Esophagus squamous epithelium (tissue), 5 donors: Measurements from ENCODE around the gene CTDP1. TPM values are rescaled to one million over a fixed set of nuclear protein-coding genes. Genes with fewer than 3 reads are reported as not detected.

ENCODE experiments used
- DNase-seq: peaks from one replicate; lab custom pipeline; 2025; lab: John Stamatoyannopoulos, UW
- H3K27ac ChIP-seq, 4 donors: fragments of 200-600 bp; sonication (generic); one replicate each; pipeline ENCODE4 v1.5.1; 2016 to 2019; ENCODE audit warnings: mild to moderate bottlenecking in 1 of 4
- H3K27me3 ChIP-seq, 4 donors: fragments of 200-600 bp; sonication (generic); 1 replicate in 3 of 4; 2 replicates in 1 of 4; pipeline versions ENCODE4 v1.5.1 to v1.6.0; 2017 to 2021; ENCODE audit warnings: antibody characterized with exemption in 1 of 4
- H3K36me3 ChIP-seq, 3 donors: fragments of 200-600 bp; sonication (generic); one replicate each; pipeline ENCODE4 v1.5.1; 2016 to 2019
- H3K4me1 ChIP-seq, 3 donors: fragments of 200-600 bp; sonication (generic); one replicate each; pipeline ENCODE4 v1.5.1; 2017 to 2019
- H3K4me3 ChIP-seq, 4 donors: fragments of 200-600 bp; sonication (generic); 1 replicate in 3 of 4; 2 replicates in 1 of 4; pipeline ENCODE4 v1.5.1; 2016 to 2019; ENCODE audit warnings: mild to moderate bottlenecking in 2 of 4, moderate library complexity in 1 of 4
- H3K9me3 ChIP-seq, 3 donors: fragments of 200-600 bp; sonication (generic); one replicate each; pipeline ENCODE4 v1.5.1; 2016 to 2019
- POLR2A ChIP-seq, 4 donors: fragments of 450-650 bp; IDR thresholded peaks; one replicate each; pipeline ENCODE4 v1.6.1; 2017; ENCODE audit warnings: antibody characterized with exemption in 4 of 4, mild to moderate bottlenecking in 4 of 4, moderate library complexity in 3 of 4
- WGBS, 2 donors: methylation state at CpG; one replicate each; pipeline ENCODE4 v1.1.5; 2018; 5-methylcytosine and 5-hydroxymethylcytosine counted together
- intact Hi-C: fragments of 100-400 bp; cut with DNase I; formaldehyde crosslinking; loops from one replicate; pipeline ENCODE4 v1.15.0; 2022
- total RNA-seq, 4 donors: library from RNA; depleted of rRNA; stranded (reverse); fragments of >200 nt; gene quantifications; one replicate each; pipeline ENCODE4 v1.1.0, GENCODE V29; 2016
- TF ChIP-seq, protein P1 (sequence below), 6 experiments: fragments of 450-650 bp in 4 of 6; fragments of 200-600 bp in 2 of 6; sonication (generic) in 2 of 6; IDR thresholded peaks; one replicate each; pipeline ENCODE4 v1.5.1; 2016 to 2019; ENCODE audit warnings: antibody characterized with exemption in 6 of 6, mild to moderate bottlenecking in 4 of 6, moderate library complexity in 4 of 6
- donor health status: DM: yes; HTN: yes; CAD: no.

The CTDP1 gene
- total RNA-seq, 4 donors from 2014 or later = 10.5 to 17.1 (median 15.5) TPM

DNA sequence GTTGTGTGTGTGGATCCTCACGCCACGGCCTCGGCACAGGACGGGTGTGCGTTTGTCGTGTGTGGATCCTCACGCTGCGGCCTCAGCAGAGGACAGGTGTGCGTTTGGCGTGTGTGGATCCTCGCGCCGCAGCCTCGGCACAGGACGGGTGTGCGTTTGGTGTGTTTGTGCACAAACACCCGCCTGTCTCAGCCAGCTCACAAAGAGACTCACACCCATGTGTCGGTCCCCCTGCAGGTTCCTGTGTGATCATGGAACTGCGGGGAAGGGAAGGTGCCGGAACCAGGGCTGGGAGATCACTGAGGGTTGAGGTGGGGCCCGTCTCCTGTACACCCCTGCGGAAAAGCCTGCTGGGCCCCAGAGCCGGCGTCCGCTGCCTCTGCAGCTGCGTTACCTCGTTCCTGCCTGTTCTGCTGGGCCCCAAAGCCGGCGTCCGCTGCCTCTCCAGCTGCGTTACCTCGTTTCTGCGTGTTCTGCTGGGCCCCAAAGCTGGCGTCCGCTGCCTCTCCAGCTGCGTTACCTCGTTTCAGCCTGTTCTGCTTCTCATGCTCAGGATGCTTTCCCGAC lies 53.6 kb downstream of the CTDP1 start:
- intact Hi-C loops = no loop called here
- Histone ChIP-seq H3K27ac (no peak overlapping the region), H3K27me3 (no peaks in the 10 kb centered on the region), H3K36me3 (peaks cover 21 to 100% (median 31%) of the 10 kb centered on the region in 3 donors), H3K9me3 (peaks cover 0 to 75% (median 34%) of the 10 kb centered on the region in 3 donors), H3K4me1 (no peaks in the 10 kb centered on the region), H3K4me3 (no peak overlapping the region)
- TF ChIP-seq POLR2A (IDR thresholded peaks at IDR 0.05) = no peak
- TF ChIP-seq, protein P1, sequence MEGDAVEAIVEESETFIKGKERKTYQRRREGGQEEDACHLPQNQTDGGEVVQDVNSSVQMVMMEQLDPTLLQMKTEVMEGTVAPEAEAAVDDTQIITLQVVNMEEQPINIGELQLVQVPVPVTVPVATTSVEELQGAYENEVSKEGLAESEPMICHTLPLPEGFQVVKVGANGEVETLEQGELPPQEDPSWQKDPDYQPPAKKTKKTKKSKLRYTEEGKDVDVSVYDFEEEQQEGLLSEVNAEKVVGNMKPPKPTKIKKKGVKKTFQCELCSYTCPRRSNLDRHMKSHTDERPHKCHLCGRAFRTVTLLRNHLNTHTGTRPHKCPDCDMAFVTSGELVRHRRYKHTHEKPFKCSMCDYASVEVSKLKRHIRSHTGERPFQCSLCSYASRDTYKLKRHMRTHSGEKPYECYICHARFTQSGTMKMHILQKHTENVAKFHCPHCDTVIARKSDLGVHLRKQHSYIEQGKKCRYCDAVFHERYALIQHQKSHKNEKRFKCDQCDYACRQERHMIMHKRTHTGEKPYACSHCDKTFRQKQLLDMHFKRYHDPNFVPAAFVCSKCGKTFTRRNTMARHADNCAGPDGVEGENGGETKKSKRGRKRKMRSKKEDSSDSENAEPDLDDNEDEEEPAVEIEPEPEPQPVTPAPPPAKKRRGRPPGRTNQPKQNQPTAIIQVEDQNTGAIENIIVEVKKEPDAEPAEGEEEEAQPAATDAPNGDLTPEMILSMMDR (IDR thresholded peaks at IDR 0.05) = no peak
- WGBS, 2 donors = 93 to 95% methylated on average over 16 to 17 of the region's 38 CpGs
- no peak for DNase-seq

DNA sequence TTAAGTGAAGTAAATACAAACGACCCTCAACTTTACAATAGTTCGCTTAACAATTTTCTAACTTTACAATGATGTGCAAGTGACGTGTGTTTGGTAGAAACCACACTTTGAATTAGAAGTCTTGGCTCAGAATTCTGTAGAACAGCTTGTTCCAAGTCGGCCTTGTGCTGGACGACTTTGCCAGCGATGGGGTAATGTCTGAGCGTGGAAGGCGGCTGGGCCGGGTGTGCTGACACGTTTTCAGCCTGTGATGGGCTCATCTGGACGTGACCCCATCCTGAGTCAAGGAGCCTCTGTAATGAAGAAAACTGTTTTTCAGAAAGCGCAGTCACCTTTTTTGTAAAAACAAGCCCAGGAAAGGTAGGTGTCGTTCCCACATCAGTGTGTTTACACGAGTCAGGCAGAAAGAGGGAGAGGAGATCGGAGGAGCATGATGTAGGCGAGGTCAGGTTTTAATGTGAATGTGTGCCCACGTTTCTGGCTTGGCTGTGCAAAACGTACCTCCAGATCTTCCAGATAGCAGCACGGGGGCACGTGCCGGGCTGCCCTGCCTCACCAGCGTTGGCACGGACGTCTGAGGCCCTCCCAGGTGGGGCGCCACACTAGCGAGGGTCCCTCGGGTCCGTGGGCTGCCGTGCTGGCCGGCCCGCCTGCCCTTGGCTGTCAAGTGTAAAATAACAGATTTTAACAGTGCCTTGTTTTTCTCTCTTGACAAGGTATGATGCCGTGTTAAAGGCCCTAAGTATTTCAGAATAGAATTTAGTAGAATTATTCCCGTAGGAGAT lies 54.6 kb downstream of the CTDP1 start:
- H3K27ac ChIP-seq = no peak overlapping the region
- H3K4me3 ChIP-seq = no peak overlapping the region
- H3K27me3 ChIP-seq = no peaks in the 10 kb centered on the region
- peaks cover 0 to 66% (median 33%) of the 10 kb centered on the region in 3 donors for H3K9me3 ChIP-seq
- intact Hi-C loops = no loop called here
- peaks cover 17 to 100% (median 29%) of the 10 kb centered on the region in 3 donors for H3K36me3 ChIP-seq
- TF ChIP-seq, protein P1 (IDR thresholded peaks at IDR 0.05) = no peak
- TF ChIP-seq POLR2A (IDR thresholded peaks at IDR 0.05) = no peak
- no peaks in the 10 kb centered on the region for H3K4me1 ChIP-seq
- 89 to 90% methylated on average over 20 to 33 of the region's 33 CpGs for WGBS, 2 donors
- DNase-seq = no peak

DNA sequence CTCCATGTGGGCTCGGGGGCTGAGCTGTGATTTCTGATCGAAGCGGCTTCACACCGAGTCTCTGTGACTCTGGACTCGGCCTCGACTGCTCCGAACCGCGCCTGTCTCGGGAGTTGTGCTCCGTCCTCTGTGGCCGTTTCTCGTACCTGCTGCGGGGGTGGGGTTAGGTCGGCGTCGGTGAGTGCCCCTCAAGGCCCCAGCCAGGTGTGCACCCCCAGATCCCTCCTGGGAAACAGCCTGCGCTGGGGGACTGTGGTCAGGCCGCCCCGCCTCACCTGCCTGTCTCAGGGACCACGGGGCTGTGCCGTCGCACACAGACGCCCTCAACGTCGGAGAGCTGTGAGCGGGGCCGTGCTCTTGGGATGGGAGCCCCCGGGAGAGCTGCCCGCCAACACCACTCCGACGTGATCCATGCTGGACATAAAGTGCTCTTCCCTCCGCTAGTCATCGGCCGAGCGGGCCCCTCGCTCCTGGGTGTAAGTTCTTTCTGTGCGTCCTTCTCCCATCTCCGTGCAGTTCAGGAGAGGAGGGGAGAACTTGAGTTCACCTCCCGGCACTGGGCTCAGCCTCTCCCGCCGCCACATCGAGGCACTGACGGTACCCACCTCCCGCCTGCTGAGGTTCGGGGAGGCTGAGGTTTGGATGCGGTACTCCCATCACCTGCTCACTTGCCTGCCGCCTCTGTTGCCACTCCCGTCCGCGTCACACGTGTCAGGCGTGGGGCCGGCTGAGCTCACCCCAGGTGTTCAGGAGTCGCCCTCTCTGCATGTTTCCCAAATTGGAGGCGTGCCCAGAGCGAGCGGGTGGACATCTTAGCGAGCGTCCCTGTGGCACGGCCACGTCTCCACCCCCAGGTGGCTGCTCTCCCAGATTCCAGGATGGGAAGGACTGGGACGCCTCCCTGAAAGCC lies 55.7 kb downstream of the CTDP1 start:
- DNase-seq = no peak

DNA sequence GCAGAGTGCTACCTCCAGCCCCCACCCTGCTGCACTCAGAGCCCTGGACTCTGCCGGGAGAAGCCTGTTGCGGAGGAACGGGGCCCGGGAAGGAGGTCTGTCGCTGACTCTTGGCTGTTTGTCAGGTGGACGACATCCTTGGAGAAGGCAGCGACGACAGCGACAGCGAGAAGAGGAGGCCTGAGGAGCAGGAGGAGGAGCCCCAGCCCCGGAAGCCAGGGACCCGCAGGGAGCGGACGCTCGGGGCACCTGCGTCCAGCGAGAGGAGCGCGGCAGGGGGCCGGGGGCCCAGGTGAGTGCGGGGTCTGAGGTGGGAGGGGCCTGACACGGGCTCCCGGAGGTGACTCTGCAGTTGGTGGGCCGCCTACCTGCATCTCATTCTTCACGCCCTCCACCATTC lies 56.6 kb downstream of the CTDP1 start:
- peaks cover under 1 to 97% (median 13%) of the 10 kb centered on the region in 3 donors for H3K36me3 ChIP-seq
- intact Hi-C loops = no loop called here
- H3K9me3 ChIP-seq = peaks cover 0 to 45% (median 20%) of the 10 kb centered on the region in 3 donors
- H3K27me3 ChIP-seq = no peaks in the 10 kb centered on the region
- no peak overlapping the region for H3K27ac ChIP-seq
- H3K4me1 ChIP-seq = no peaks in the 10 kb centered on the region
- TF ChIP-seq, protein P1 (IDR thresholded peaks at IDR 0.05) = no peak
- no peak for TF ChIP-seq POLR2A (IDR thresholded peaks at IDR 0.05)
- DNase-seq = no peak
- WGBS, 2 donors = 89 to 96% methylated on average over 9 to 16 of the region's 25 CpGs
- H3K4me3 ChIP-seq = no peak overlapping the region

More for the DNA sequence above, 55.7 kb downstream of the CTDP1 start:
- no peak for TF ChIP-seq POLR2A (IDR thresholded peaks at IDR 0.05)
- TF ChIP-seq, protein P1 (IDR thresholded peaks at IDR 0.05) = no peak
- intact Hi-C loops = no loop called here
- Histone ChIP-seq H3K27ac (no peak overlapping the region), H3K36me3 (peaks cover 8 to 97% (median 20%) of the 10 kb centered on the region in 3 donors), H3K9me3 (peaks cover 0 to 54% (median 26%) of the 10 kb centered on the region in 3 donors), H3K27me3 (no peaks in the 10 kb centered on the region), H3K4me3 (no peak overlapping the region), H3K4me1 (no peaks in the 10 kb centered on the region)
- 91 to 100% methylated on average over 19 to 21 of the region's 63 CpGs for WGBS, 2 donors
